Middle frontal gyrus (tissue), 1 donor: ENCODE measurements around the gene COL27A1.

Source experiments
- DNase-seq: peaks from one replicate; pipeline ENCODE4 v3.0.0-alpha.2; 2015; ENCODE audit warnings: low spot score; ENCODE audit errors: extremely low spot score

COL27A1 gene

DNA sequence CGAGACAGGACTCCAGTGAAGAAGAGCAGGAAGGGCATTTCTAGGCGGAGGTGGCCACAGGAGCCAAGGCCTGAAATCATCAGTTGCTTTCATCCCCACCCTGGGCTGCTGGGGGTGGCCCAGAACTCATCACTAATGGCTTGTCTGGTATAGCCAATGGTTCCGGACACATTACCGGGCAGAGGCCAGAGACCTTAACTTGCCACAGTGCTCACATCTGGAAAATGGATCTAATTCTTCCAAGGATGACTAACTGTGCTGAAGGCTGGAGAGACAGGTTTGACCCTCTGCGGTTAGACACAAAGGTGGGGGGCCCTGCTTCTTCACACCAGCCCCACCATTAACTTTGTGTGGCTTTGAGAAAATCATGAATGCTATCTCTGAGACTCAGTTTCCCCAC is 6.2 kb upstream of the COL27A1 start:
- DNase-seq, result no peak

DNA sequence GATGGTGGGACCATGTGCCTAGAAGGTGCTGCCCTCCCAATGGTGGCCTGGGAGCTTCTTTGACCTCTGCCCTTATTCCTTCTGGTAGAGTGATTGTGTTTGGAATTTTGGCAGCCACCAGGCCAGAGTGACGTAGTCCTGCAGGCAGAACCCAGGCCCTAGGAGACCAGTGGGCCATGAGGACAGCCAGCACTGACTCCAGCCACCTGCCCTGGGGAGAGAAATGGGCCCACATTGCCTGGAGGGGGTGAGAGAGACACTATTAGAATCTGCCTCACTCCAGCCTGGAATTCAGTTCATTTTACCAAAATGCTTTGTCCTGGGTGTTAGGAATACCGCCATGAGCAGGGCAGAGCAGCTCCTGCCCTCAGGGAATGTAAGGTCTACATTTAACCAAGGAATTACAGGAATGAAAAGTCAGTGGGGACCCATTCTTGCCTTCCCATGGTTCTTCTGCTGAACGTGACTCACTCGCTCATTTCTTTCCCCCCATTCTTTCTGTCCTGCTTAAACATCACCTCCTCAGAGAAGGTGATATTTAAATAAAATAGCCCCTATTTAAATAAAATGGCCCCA is 5.5 kb upstream of the COL27A1 start:
- no peak for DNase-seq

- no peak for DNase-seq
Measured at GRCh38 chr9:114150608-114151007, 4.7 kb upstream of the COL27A1 start.

GRCh38 chr9:114151426-114151956 is 3.8 kb upstream of the COL27A1 start:
- DNase-seq, result no peak

- DNase-seq, result no peak
Measured at GRCh38 chr9:114153761-114154599, 1.4 kb upstream of the COL27A1 start.

GRCh38 chr9:114154600-114155102 is 686 bp upstream of the COL27A1 start:
- no peak for DNase-seq

DNA sequence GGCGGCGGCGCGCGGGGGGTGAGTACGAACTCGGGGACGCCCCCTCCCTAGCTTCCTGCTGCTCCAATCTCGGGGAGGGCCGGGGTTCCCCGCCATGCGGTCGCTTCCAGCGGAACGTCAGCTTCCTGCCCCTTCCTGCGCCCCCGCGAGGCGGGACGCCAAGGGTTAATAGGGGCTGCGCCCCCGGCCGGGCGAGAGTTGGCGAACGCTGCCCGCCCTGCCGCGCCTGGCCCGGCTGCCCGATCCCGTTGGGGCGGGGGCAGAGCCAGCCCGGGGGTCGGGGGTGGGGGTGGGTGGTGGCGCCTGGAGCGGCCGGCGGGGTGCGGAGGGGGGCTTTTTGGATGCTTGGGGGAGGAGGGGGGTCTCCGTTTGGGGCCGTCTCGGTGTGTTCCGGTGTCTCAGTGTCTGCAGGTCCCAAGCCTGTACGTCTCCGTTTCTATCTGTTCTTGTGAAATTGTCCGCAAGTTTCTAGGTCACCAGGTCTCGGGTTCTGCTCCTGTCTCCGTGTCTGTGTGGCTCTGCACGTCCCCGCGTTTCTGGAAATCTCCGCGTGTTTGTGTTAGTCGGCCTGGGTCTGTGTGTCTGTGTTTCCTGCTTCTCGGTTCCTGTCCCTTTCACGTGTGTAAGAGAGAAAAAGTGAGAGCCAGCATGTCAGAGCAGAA is 789 bp downstream of the COL27A1 start:
- no peak for DNase-seq

DNA sequence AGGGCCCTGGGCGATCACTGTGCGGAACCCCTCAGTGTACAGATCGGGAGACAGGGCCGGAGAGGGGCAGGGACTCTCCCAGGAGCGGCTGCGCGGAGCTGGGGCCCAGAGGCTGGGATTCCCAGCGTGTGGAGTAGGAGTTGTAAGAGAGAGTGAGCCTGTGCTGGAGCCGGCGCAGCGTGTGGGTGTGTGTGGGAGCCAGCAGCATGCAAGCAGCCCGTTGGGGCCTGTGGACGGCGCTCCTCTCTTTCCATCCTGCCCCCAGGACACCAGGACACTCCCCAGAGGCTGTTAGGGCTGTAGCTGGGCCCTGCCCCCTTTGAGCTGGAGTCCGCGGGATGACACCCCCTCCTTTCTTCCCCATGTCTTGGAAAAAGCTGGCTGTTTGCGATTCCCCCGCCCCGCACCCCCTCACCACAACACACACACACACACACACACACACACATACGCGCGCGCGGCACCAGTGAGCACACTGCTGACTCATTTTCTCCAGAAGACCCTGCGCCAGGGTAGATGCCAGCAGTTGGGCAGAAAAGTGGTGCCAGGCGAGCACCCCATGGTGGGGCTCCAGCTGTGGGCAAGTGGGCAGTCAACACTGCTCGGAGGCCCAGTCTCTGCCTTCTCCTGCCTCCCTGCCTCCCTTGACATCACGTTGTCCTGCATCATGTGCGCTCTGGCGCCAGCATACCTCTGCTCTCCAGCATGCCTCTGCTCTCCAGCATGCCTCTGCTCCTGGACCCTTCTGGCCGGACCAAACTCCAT is 1.5 kb downstream of the COL27A1 start:
- DNase-seq, result peak; percentile 39

GRCh38 chr9:114157516-114158176 is 2.3 kb downstream of the COL27A1 start:
- no peak for DNase-seq

GRCh38 chr9:114158482-114159130 is 3.3 kb downstream of the COL27A1 start:
- DNase-seq, result no peak

GRCh38 chr9:114159691-114160090 is 4.4 kb downstream of the COL27A1 start:
- no peak for DNase-seq

DNA sequence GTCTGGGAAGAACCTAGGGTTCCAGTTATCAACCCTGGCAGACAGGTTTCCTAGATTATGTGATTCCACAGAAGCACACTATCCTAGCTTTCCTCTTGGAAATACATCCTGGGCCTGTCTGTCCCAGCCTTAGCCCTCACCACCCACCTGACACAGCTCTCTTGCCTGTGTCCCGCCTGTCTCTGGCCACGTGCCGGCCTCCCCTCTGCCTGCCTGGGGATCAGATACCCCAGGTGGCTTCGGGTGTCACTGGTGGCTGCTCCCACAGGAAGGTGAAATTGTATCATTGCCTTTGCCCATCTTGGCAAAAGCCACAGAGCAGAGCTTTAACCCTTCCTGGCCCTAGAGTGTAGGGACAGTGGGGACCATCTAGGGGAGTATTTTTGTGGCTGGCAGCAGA is 6.2 kb downstream of the COL27A1 start:
- no peak for DNase-seq

GRCh38 chr9:114163517-114163951 is 8.2 kb downstream of the COL27A1 start:
- no peak for DNase-seq

DNA sequence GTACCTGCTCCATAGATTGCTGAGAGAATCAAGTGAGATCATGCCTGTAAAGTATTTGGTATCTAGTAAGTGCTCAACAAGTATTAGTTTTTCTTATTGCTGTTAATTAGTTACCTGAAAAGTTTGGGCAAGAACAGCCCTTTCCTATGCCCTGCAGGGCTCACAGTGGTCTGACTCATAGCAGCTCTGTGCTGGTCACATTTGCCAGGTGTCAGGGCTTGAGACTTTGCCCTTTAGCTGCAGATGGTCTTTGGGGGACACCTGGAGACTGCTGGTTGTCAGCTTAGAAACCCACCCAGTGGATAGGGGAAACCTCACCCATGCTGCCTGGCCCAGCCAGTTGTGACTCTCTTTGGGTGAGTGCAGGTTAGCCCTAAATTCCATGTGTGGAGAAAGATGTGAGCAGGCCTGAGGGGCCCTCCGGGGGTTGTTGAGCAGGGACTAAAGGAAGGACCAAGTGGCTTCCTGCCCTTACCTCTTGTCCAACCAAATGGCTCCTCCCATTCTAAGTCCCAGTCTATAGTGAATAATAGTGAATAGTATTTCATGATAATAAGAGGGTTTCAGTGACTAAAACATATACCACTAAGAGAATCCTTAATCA is 9.0 kb downstream of the COL27A1 start:
- no peak for DNase-seq

DNA sequence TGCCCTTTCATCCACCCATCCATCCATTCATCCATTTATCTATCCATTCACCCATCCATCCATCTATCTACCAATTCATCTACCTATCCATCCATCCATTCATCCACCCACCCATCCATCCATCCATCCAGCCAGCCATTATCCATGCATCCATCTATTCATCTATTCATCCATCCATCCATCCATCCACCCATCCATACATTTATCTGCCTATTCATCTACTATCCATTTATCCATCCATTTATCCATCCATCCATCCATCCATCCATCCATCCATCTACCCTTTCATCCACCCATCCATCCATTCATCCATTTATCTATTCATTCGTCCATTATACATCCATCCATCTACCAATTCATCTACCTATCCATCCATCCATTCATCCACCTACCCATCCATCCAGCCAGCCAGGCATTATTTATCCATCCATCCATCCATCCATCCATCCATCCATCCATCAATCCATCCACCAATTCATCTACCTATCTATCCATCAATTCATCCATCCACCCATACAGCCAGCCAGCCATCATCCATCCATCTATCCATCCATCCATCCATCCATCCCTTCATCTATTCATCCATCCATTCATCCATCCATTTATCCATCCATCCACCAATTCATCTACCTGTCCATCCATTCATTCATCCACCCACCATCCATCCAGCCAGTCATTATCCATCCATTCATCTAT is 10.2 kb downstream of the COL27A1 start:
- no peak for DNase-seq

DNA sequence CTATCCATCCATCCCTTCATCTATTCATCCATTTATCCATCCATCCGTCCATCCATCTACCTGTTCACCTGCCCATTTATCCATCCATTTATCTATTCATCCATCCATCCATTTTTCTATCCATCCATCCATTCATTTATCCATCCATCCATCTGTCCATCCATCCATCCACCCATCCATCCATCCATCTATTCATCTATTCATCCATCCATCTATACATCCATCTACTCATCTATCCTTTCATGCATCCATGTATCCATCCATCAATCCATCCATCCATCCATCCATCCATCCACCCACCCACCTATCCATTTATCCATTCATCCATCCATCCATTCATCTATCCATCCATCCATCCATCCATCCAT is 10.8 kb downstream of the COL27A1 start:
- DNase-seq, result no peak

DNA sequence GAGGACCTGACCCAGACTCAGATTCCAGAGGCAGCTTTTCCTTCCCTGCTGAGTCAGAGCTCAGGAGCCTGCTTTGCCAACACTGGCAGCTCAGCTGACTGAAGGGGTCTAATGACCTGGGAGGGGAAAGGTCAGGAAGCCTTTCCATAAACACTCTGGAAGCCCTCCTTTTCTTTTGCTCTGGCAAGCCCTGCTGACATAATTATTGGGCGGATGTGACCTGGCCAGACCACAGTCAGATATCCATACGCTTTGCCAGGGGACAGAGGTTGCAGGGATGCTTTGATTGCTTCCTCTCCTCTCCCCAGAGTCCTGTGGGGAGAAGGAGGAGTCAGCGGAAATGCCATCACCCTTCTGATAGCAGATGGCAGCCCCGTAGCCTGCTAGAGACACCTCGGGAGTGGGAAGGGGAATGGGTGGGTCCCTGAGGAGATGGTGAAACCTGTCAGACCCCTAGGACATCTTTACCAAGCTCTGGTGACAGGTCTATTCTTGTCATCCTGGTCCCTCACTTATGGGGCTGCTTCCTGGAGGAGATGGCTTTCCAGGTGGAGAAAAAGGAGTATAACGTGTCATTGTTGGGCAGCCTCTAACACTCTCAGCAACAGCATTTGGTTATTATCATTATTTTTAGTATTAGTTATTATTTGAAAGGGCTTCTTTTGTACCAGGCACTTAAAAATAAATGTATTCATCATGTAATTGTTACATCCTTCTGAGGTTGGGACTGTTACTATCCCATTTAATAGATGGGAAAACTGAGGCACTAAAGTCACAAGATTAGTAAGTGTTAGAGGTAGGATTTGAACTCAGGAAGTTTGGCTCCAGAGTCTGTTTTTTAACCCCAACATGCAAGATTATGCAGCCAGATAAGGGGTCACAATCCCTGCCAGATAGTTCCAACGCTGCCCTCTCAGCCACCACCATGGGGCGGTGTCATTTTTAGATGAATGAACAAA is 11.6 kb downstream of the COL27A1 start:
- no peak for DNase-seq

- DNase-seq, result no peak
Measured at GRCh38 chr9:114167591-114168091, 12.3 kb downstream of the COL27A1 start.
